Ammon's horn (tissue), 1 donor: ENCODE data around the gene LIN37.
"Not testable (repeated sequence)": the region's sequence is repeated elsewhere in the genome, so short reads cannot be mapped to it uniquely, and the experiment has no call there.

ENCODE experiments used
- DNase-seq: peaks from one replicate; pipeline ENCODE4 v3.0.0-alpha.2; 2016; ENCODE audit warnings: low spot score

Gene LIN37

DNA sequence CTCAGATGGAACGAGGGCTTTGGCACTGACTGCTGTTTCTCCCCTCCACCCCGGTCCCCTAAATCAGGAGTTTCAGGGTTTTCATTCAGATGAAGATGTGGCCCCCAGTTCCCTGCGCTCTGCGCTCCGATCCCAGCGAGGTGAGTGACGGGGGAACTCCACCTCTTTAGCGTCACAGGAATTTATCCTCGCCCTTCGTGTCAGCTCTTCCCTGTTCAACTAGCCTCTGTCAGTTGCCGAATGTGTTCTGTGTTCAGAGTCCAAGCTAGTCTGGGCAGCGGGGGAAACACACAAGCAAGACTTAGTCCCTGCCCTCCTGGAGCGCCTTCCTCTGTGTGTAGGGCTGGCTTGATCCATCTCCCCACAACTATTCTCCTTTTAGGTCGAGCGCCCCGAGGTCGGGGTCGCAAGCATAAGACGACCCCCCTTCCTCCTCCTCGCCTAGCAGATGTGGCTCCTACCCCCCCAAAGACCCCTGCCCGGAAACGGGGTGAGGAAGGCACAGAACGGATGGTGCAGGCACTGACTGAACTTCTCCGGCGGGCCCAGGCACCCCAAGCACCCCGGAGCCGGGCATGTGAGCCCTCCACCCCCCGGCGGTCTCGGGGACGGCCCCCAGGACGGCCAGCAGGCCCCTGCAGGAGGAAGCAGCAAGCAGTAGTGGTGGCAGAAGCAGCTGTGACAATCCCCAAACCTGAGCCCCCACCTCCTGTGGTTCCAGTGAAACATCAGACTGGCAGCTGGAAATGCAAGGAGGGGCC, 28.8 kb upstream of the LIN37 start:
- DNase-seq, result no peak

DNA sequence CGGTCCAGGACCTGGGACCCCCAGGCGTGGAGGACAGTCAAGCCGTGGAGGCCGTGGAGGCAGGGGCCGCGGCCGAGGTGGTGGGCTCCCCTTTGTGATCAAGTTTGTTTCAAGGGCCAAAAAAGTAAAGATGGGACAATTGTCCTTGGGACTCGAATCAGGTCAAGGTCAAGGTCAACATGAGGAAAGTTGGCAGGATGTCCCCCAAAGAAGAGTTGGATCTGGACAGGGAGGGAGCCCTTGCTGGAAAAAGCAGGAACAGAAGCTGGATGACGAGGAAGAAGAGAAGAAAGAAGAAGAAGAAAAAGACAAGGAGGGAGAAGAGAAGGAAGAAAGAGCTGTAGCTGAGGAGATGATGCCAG, 28.2 kb upstream of the LIN37 start:
- no peak for DNase-seq

DNA sequence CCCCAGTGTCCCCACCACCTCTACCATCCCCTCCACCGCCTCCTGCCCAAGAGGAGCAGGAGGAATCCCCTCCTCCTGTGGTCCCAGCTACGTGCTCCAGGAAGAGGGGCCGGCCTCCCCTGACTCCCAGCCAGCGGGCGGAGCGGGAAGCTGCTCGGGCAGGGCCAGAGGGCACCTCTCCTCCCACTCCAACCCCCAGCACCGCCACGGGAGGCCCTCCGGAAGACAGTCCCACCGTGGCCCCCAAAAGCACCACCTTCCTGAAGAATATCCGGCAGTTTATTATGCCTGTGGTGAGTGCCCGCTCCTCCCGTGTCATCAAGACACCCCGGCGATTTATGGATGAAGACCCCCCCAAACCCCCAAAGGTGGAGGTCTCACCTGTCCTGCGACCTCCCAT, 27.7 kb upstream of the LIN37 start:
- DNase-seq, result no peak

DNA sequence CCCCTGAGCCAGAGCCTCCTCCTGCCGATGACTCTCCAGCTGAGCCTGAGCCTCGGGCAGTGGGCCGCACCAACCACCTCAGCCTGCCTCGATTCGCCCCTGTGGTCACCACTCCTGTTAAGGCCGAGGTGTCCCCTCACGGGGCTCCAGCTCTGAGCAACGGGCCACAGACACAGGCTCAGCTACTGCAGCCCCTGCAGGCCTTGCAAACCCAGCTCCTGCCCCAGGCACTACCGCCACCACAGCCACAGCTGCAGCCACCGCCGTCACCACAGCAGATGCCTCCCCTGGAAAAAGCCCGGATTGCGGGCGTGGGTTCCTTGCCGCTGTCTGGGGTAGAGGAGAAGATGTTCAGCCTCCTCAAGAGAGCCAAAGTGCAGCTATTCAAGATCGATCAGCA, 27.0 kb upstream of the LIN37 start:
- no peak for DNase-seq

DNA sequence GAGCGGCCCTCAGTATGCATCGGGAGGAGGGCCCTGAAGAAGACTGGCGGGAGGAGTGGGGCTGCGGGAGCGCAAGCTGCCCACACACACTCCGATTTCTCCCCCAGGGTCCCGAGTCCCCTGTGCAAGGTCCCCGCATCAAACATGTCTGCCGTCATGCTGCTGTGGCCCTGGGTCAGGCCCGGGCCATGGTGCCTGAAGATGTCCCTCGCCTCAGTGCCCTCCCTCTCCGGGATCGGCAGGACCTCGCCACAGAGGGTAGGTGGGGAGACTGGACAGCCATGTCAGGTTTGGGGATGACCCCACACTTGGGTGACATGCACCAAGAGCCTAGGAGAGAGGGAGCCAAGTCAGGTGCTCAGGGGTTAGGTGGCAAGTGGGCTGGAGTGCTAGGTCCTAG, 25.9 kb upstream of the LIN37 start:
- DNase-seq, result no peak

DNA sequence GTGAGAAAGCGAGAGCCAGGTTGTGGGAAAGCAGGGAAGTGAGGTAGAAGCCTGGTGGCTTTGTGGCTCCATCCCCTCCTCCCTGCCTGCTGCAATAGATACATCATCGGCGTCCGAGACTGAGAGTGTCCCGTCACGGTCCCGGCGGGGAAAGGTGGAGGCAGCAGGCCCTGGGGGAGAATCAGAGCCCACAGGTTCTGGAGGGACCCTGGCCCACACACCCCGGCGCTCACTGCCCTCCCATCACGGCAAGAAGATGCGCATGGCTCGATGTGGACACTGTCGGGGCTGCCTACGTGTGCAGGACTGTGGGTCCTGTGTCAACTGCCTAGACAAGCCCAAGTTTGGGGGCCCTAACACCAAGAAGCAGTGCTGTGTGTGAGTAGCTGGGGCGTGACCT, 25.5 kb upstream of the LIN37 start:
- DNase-seq, result no peak

DNA sequence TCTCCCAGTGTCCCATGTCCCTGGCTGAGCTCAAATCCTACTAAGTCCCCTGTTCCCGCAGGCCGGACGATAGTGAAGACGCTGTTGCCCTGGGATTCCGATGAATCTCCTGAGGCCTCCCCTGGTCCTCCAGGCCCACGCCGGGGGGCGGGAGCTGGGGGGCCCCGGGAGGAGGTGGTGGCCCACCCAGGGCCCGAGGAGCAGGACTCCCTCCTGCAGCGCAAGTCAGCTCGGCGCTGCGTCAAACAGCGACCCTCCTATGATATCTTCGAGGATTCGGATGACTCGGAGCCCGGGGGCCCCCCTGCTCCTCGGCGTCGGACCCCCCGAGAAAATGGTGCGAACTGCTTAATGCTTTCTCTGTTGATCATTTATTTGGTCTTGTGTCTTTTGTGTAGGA, 24.7 kb upstream of the LIN37 start:
- no peak for DNase-seq

DNA sequence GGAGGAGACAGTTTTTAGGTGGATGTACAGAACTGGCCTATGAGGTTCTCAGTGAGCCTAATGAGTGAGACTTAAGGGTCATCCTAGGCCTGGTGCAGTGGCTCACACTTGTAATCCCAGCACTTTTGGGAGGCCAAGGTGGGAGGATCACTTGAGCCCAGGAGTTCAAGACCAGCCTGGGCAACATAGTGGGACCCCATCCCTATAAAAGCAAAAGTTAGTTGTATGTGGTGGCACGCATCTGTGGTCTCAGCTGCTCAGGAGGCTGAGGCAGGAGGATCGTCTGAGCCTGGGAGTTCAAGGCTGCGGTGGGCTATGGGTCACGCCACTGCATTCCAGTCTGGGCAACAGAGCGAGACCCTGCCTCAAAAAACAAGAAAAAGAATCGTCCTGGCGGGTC, 24.2 kb upstream of the LIN37 start:
- DNase-seq, result not testable (repeated sequence)

DNA sequence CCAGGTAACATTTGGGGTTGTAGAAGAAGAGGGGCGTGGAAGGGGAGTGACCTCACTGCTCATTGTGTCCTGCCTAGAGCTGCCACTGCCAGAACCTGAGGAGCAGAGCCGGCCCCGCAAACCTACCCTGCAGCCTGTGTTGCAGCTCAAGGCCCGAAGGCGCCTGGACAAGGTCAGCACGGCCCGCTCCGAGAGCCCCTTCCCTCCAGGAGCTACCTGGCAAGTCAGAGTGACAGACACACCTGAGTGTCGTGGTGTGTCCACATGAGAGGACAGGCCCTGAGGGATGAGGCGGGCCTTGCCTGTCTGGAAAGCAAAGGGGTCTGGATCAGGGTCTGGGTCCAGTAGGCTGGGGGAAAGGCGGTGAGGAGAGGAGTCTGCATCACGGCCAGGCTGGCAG, 23.8 kb upstream of the LIN37 start:
- no peak for DNase-seq

DNA sequence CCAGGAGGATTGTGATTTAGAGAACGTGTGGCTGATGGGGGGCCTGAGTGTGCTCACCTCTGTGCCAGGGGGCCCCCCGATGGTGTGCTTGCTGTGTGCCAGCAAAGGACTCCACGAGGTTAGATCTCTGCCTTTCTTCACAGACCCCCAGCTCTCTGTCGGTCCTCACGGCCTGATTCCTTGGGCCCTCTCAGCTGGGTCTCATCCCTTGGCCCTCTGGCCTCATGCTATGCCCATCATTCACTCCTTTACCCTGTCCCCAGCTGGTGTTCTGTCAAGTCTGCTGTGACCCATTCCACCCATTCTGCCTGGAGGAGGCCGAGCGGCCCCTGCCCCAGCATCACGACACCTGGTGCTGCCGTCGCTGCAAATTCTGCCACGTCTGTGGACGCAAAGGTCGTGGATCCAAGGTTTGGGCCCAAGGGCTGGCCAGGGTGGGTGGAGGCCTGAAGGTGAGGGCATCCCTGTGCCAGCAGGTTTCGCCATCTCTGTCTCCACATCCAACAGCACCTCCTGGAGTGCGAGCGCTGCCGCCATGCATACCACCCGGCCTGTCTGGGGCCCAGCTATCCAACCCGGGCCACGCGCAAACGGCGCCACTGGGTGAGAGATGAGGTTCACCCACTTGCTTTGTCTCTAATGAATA, 23.0 kb upstream of the LIN37 start:
- DNase-seq, result no peak

DNA sequence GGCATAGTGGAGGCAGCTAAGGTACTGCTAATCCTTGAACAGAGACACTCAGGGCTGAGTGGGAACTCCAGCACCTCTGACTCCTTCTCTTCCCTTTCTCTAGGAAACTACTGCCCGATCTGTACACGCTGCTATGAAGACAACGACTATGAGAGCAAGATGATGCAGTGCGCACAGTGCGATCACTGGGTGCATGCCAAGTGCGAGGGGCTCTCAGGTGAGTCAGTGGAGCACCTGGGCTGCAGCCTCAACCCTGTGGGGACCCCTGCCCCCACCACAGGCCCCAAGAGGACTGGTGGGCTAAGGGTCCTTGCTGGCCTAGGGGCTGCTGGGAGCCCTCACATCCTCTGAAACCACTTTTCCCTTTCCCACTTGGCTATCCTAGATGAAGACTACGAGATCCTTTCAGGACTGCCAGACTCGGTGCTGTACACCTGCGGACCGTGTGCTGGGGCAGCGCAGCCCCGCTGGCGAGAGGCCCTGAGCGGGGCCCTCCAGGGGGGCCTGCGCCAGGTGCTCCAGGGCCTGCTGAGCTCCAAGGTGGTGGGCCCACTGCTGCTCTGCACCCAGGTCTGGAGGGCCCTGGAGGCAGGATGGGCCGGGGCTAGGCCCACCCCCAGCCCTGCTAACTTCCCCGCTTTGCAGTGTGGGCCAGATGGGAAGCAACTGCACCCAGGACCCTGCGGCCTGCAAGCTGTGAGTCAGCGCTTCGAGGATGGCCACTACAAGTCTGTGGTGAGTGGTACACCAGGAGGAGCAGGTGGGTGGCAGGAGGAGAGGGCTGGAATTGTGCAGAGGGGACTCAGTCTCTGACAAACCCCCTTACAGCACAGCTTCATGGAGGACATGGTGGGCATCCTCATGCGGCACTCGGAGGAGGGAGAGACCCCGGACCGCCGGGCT, 21.1 kb upstream of the LIN37 start:
- no peak for DNase-seq

DNA sequence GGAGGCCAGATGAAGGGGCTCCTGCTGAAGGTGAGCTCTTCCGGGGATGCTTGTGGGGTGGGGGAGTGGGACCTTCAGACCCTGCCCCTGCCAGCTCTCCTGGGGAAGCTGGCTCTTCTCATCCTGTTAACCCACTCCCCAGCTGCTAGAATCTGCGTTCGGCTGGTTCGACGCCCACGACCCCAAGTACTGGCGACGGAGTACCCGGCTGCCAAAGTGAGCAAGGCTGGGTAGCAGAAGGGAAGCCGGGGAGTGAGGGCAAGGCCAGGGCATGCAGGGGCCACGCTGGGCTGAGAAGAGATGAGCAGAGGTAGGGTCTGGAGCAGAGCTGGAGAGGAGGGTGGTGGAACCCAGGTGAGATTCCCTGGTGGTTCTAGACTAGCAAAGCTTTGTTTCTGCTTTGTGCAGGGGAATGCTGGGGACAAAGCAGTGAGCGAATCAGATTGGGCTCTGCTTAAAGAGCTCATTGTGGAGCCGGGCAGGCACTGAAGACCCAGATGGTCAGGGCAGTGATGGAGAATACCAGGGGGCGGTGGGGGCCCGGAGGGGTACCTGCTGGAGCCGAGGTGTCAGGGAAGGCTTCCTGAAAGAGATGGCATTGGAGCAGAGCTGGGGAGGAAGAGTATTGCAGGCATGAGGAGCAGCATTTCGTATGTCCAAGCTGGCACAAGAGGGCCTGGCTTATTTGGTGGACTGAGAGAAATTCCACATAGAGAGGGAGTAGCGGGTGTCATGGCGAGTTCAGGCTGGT, 20.2 kb upstream of the LIN37 start:
- DNase-seq, result no peak

DNA sequence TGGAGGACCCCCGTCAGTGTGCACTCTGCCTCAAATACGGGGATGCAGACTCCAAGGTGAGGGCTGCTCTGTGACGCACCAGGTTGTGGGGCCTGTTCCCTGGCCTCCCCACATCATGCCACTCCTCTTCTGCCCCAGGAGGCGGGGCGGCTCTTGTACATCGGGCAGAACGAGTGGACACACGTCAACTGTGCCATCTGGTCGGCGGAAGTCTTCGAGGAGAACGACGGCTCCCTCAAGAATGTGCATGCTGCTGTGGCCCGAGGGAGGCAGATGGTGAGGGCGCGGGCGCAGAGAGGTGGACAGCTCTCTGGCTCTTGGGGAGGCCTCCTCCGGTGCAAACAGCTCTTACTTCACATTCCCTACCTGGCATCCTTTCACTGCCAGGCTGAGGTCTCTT, 19.4 kb upstream of the LIN37 start:
- no peak for DNase-seq

DNA sequence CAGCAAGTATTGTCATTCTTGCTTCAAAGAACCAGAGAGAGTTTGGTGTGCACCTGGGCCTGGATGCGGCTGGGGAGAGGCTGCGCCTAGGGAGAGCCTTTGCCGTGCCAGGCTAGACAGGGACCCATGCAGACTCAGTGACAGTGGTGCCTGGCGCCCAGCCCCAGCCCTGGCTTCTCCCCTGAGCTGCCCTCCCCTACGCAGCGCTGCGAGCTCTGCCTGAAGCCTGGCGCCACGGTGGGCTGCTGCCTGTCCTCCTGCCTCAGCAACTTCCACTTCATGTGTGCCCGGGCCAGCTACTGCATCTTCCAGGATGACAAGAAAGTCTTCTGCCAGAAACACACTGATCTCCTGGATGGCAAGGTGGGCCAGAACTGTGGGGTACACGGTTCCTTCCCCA, 18.6 kb upstream of the LIN37 start:
- DNase-seq, result no peak

DNA sequence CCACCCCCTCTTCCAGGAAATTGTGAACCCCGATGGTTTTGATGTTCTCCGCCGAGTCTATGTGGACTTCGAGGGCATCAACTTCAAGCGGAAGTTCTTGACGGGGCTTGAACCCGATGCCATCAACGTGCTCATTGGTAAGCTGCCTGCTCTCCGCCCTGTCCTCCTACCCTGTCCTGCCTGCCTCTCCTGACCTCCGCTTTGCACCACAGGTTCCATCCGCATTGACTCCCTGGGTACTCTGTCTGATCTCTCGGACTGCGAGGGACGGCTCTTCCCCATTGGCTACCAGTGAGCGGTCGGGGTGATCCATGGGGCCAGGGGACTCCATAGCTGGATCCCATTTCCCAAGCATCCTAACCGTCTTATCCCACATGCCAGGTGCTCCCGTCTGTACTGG, 18.1 kb upstream of the LIN37 start:
- no peak for DNase-seq

DNA sequence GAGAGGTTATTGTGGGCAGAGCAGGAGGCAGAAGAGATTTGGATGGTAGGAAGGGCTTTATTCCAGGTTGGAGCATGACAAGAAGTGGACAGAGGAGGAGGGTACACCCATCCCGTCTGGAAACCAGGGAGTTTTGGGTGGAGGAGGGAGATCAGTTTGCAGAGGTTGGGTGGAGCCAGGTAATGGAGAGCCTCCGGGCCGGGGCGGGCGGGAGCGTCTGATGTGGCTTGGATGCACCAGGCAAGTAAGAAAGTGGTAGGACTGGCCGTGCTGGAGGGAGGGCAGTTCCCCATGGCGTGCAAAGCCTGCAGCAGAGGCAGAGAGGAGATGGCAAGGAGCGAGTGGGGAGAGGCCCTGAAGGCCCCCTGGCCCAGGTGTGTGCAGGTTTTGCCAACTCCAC, 17.0 kb upstream of the LIN37 start:
- no peak for DNase-seq

DNA sequence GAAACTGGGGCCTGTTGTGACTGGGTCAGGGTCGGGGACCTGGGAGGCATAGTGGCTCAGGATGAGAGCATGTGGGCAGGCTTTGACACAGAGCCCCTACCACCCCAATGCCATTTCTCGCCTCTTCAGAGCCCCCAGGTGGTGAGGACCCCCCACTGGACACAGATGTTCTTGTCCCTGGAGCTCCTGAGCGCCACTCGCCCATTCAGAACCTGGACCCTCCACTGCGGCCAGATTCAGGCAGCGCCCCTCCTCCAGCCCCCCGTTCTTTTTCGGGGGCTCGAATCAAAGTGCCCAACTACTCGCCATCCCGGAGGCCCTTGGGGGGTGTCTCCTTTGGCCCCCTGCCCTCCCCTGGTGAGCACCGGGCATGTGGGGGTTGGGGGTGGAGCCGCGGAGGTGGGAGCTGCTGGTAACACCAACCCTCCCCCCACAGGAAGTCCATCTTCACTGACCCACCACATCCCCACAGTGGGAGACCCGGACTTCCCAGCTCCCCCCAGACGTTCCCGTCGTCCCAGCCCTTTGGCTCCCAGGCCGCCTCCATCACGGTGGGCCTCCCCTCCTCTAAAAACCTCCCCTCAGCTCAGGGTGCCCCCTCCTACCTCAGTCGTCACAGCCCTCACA, 16.5 kb upstream of the LIN37 start:
- DNase-seq, result no peak

DNA sequence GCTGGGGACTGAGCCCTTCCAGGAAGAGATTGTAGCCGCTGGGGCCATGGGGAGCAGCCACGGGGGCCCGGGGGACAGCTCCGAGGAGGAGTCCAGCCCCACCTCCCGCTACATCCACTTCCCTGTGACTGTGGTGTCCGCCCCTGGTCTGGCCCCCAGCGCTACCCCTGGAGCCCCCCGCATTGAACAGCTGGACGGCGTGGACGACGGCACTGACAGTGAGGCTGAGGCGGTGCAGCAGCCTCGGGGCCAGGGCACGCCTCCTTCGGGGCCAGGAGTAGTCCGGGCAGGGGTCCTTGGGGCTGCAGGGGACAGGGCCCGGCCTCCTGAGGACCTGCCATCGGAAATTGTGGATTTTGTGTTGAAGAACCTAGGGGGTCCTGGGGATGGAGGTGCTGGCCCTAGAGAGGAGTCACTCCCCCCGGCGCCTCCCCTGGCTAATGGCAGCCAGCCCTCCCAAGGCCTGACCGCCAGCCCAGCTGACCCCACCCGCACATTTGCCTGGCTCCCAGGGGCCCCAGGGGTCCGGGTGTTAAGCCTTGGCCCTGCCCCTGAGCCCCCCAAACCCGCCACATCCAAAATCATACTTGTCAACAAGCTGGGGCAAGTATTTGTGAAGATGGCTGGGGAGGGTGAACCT, 15.7 kb upstream of the LIN37 start:
- no peak for DNase-seq

DNA sequence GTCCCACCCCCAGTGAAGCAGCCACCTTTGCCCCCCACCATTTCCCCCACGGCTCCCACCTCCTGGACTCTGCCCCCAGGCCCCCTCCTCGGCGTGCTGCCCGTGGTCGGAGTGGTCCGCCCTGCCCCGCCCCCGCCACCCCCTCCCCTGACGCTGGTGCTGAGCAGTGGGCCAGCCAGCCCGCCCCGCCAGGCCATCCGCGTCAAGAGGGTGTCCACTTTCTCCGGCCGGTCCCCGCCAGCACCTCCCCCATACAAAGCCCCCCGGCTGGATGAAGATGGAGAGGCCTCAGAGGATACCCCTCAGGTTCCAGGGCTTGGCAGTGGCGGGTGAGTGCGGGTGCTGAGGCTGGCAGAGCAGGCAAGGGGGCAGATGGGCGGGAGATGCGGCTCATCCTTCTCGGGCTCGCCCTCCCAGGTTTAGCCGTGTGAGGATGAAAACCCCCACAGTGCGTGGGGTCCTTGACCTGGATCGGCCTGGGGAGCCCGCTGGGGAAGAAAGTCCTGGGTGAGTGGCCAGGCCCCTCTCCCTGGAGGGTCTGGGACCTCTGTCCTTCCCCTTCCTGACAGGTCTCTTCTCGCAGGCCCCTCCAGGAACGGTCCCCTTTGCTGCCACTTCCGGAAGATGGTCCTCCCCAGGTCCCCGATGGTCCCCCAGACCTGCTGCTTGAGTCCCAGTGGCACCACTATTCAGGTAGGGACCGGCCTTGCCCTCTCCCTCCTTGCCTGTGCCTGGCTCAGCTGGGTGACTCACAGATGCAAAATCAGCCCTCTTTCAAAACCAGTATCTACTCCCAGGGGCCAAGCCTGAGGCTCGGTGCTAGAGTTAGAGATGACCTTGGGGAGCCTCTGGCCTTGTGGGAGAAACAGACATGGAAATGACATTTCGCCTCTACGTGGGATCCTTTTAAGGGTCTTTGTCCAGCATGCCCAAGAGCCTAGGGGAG, 14.9 kb upstream of the LIN37 start:
- DNase-seq, result no peak

DNA sequence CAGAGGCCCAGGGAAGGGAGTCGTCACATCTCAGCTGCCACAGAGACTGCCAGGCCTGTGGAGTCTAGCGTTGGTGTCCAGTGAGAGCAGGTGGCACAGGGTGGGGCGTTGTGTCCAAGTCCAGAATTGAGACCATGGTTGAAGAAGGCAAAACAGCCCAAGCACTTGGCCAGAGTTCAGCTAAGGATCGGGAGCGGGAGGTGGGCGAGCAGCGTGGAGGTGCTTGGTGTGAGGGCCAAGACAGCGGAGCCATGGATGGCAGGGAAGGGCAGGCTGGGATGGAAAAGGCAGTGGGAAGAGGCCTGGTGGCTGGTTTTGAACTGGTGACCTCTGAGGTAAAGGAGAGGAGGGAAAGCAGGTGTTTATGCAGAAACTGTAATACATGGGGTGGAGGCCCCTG, 14.1 kb upstream of the LIN37 start:
- no peak for DNase-seq
